NK-92 (cell line): ENCODE data around the gene FOXO3B.
"Not testable (repeated sequence)": the region's sequence is repeated elsewhere in the genome, so short reads cannot be mapped to it uniquely, and the experiment has no call there.

Experiments
- DNase-seq: peaks from one replicate; lab custom pipeline; 2025; ENCODE audit not compliant: unreplicated experiment; lab: John Stamatoyannopoulos, UW

Gene FOXO3B

DNA sequence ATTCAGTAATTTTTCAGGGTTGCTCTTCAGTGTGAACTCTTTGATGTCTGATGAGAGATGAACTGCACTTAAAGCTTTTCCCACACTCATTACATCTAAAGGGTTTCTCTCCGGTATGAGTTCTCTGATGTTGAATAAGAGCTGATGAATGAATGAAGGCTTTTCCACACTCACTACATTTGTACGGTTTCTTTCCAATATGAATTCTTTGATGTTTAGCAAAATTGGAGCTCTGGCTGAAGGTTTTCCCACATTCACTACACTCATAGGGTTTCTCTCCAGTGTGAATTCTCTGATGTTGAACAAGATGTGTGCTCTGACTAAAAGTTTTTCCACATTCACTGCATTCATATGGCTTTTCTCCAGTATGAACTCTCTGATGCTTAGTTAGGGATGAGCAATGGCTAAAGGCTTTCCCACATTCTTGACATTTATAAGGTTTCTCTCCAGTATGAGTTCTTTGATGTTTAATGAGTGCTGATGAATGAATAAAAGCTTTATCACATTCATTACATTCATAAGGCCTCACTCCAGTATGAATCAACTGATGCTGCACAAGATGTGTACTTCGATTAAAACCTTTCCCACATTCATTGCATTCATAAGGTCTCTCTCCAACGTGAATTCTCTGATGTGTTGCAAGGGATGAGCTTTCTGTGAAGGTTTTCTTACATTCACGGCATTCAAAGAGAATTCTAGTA lies 20.0 kb downstream of the FOXO3B start:
- DNase-seq: not testable (repeated sequence)

DNA sequence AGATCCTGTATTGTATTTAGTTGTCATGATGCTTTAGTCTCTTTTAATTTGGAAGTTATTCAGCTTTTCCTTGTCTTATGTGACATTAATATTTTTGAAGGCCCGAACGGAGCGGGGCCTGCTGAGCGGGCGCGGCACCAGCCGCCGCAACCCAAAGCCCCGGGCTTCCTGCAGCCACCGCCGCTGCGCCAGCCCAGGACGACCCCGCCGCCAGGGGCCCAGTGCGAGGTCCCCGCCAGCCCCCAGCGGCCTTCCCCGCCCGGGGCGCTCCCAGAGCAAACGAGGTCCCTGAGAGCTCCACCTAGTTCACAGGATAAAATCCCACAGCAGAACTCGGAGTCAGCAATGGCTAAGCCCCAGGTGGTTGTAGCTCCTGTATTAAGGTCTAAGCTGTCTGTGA lies 32.0 kb downstream of the FOXO3B start:
- not testable (repeated sequence) for DNase-seq

DNA sequence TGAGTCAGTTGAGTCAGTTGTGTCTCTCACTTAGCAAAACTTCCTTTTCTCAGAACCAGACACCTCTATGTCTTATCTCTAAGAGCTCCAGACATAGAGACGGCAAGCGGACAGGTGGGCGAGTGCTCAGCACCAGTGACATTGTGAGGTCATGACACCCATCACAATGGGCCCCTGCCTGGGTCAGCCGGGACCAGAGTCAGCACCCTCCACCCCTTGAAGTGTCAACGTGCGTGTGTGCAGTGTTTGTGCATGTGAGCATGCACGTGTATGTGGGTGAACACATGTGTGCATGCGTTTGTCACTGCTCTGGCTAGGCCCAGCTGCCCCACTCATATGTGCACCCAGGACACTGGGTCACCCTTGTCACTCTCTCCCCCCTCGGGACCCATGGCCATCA lies 37.8 kb downstream of the FOXO3B start, which contains the start of gene TBC1D28:
TBC1D28 (minus strand) TSS at position 101 of the 400 bp plus-strand sequence. CDS start 3,039 bp downstream, outside the sequence.
- DNase-seq: not testable (repeated sequence)

DNA sequence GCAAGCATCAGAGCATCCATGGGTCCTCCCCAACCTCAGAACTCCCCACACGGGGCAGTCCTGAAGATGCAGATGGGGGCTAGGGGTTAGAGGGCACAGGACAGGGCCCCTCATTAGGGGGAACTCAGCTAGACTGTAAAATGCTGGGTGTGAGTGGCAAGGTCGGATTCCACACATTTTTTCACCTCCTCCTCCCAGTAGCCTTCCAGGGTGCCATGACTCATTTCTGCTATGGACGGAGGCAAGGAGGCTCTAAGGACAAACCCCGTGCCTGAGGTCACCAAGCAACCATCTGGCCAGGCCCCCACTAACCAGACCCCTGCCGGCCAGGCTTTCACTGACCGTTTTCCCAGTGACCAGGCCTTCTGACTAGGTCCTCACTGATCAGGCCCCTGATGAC lies 39.0 kb downstream of the FOXO3B start:
- DNase-seq: not testable (repeated sequence)

DNA sequence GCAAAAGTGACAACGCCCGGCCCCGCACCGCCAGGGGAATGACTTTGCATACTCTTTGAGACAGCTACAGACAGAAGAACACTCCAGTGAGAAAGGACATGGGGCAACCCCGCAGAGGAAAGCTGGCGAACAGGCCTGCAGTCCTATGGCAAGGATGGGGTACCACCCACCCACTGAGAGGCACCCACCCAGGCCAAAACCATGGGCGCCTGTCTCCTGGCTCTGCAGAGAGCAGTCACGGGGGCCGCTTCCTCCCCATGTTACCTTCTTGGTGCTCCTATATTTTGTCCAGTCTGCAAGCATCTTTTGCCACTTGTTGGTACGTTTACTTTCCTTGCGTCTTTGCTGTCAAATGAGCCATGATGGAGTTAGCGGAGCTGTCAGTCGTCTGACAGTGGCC lies 43.8 kb downstream of the FOXO3B start:
- not testable (repeated sequence) for DNase-seq

DNA sequence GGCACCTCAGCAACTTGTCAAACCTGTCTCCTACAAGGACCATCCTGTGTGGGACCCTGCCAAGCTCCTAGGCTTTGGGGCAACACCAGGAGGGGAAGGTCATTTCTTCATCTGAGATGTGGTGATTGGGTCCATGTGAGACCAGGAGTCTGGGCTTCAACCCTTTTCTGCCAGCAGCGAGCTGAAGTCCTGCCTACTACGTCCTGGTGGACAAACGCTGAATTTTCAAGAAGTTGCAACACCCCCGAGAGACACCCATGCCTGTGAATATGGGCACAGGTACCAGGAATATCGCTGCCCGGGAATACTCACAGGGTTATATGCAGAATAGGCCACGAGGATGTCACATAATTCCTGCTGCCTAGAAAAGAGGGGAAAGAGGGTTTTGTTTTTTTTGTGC lies 45.9 kb downstream of the FOXO3B start:
- not testable (repeated sequence) for DNase-seq

DNA sequence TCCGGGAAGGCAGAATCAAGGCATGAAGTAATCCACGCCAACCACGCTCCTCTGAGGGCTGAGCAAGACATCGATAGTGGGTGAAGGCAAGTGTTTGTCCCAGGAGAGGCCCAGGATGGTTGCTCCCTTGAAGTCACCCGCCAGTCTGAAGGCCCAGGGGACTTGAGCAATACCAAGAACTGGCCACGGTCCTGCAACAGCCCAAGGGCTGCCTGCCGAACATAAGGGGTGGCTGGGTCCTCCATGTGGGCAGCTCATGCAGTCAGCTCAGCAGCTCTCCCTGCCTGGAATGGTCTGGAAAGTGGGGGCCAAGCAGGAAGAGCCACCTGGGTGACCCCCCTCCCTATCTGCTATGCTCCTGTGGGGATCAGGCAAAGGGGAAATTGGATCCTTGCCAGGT lies 46.3 kb downstream of the FOXO3B start:
- DNase-seq: not testable (repeated sequence)

DNA sequence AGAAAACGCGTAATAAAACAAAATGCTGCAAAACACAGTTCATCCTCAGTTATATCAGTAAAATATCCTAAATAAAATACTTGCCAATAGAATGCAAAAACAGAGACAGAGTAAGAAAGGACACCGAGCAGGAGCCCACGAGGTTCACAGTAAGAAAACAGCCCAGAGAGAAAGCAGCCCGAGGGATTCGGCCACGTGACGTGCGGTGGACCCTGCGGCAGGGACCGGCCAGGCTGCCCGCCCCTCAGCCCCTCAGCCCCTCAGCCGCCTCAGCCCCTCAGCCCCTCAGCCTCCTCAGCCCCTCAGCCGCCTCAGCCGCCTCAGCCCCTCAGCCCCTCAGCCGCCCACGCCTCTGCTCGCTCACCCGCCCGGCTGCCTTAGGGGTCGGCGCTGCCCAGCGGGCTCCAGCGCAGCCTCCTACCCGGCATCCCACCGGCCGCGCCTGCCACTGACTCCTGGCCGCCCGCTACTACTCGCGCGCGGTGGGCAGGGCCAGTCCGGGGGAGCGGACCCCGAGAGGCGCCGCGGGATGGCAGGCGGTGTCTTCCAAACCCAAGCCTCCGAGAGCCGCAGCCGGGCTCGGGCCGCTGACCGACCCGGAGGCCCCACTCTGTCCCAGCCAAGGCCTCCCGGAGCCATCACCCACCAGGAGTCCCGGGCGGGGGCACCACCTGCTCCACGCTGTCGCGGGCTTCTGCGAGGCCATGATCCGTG lies 47.4 kb downstream of the FOXO3B start:
- DNase-seq: not testable (repeated sequence)
